GM18858 (cell line): ENCODE measurements around the gene ACSF2.

Source experiments
- ATAC-seq: cut with Tn5 transposase; IDR thresholded peaks from one replicate; pipeline ENCODE4 v1.9.1; 2021; ENCODE audit not compliant: unreplicated experiment

ACSF2 gene

DNA sequence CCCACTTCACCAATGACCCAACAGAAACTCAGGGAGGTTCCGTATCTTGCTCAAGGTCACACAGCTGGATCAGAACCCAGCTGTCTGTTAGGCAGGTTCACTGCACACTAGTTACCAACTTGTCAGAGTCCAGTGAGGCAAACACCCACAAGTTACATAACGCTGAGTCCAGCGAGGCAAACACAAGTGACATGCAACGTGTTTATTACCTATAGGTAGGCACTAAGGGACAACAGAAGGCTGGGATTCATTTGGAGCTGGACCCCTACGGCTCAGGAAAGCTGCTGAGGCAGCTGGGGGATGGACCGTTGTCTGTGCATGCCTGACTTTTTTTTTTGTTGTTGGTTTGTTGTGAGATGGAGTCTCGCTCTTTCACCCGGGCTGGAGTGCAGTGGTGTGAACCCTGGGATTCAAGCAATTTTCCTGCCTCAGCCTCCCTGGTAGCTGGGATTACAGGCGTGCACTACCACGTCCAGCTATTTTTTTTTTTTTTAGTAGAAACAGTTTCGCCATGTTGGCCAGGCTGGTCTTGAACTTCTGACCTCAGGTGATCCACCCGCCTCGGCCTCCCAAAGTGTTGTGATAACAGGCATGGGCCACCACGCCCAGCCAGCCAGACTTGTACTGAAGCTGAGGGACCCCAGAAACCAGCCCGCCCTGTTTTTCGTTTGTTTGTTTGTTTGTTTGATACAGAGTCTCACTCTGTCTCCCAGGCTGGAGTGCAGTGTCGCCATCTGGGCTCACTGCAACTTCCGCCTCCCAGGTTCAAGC is 50.7 kb downstream of the ACSF2 start:
- ATAC-seq: no peak

DNA sequence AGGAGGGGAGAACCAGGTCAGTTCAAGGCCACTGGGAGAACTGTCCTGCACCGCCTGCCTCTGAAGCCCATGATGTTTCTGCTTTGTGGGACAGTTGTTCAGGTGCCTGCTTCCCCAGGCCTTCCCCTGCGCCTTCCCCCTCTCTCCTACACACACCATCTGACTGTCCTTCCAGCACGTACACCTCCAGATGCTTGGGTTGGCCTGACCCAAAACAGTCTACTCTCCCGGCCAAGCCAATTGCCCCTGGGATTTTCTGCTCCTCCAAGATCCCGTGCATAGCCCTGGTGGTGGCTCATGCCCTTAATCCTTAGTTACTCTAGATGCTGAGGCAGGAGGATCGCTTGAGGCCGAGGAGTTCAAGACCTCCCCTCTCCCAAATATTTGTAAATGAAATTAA is 52.0 kb downstream of the ACSF2 start:
- no peak for ATAC-seq

DNA sequence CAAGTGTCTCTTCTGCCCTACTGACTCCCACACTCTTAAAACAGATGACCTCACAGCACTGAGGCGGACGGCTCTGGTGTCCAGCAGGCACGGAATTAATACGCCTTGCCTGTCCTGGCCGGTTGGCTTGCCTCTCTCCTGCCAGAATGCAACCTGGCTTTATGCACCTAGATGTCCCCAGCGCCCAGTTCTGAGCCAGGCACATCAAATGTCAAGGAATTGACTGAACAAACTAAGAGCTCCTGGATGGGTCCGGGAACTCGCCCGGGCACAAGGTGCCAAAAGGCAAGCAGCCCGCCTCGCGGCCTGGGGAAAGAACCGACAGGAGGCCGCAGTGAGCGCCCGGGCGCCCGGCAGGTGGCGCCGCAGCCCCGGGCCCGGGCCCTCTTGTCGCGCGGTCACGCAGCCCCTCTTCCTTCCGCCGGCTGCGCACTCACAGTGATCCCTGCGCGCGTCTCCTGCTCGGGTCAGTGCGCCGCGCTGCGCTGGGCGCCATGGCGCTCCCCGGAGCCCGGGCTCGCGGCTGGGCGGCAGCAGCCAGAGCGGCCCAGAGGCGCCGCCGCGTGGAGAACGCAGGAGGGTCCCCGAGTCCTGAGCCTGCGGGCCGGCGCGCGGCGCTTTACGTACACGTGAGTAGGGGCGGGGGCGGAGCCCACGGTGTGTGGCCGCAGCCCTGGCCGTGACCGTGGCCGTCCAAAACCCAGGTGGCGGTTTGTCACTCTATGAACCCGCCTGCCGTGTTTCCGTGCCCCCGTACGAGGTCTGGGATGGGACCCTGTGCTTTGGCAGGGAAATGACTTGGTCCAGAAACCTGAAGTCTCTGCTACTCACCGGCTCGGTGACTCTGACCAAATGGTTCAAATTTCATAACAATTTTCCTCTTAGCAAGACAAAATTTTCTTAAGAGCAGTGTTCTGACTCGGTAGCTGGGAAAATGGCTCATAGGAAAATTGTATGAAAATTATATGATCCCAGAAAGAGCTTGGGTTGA is 52.7 kb downstream of the ACSF2 start, which contains the start of gene RSAD1:
Gene RSAD1 (plus strand): TSS at position 470 of the 991 bp plus-strand sequence. CDS start 25 bp downstream, at position 495.
- ATAC-seq: peak; percentile 79

DNA sequence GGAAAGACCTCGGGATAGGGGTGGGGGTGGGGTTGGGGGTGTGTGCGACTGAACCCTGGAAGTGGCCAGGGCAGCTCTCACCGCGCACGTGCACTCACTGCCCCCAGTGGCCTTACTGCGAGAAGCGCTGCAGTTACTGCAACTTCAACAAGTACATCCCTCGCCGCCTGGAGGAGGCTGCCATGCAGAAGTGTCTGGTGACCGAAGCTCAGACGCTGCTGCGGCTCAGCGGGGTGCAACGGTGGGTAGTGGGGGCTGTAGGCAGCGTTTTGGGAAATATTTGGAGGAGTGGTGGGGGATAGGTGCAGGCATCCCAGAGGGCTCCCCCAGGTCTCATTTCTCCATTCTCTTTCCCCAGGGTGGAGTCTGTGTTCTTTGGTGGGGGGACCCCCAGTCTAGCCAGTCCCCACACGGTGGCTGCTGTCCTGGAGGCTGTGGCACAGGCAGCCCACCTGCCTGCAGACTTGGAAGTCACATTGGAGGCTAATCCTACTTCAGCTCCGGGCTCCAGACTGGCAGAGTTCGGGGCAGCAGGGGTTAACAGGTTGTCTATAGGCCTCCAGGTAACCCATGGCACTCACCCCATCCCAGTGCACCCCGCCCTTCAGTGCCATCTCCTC is 53.6 kb downstream of the ACSF2 start:
- no peak for ATAC-seq

DNA sequence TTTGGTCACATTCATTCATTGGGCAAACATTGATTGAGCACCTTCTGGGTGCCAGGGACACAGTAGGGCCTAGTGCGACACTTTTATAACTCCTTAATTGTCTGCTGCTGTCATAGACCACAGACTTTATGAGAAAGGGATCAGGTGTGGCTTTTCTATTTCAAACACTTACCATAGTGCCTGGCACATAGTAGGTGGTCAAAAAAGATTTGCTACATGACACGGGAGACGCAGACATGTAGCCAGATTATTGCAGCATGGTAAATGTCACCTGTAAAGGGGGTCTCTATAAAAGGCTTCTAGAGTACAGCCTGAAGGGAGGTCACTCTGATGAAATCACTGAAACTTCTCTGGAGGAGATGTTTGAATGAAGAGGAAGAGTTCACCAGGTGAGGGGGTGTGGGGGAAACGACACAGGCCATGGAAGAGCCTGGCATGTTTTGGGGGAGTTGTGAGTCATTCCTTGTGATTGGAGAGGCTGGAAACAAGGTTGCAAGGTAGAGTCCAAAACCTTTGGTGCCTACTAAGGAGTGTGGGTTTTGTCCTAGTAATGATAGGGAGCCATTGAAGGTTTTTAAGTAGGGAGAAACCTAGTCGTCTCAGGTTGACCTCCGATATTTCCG is 54.2 kb downstream of the ACSF2 start:
- ATAC-seq: no peak

DNA sequence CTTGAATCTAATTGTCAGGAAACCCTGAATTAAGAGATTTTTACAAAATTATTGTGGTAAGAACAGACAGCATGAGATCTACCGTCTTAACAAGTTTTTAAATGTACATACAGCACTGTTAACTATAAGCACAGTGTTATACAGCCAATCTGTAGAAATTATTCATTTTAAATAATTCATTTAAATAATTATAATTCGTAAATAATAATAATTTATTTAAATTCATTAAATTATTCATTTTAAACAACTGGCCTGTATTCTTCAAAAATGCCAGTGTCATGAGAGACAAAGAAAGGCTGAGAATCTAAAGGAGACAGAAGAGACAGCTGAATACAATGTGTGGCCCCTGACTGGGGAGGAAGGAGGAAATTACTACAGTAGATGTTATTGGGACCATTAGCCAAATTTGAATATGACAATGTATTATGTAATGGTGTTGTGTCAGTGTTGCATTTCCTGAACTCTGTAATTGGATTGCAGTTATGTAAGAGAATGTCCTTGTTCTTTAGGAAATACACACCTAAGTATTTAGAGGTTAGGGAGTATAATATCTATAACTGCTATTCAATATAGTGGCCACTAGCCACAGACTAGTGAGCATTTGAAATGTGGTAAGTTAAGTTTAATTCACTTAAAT is 55.0 kb downstream of the ACSF2 start:
- no peak for ATAC-seq

DNA sequence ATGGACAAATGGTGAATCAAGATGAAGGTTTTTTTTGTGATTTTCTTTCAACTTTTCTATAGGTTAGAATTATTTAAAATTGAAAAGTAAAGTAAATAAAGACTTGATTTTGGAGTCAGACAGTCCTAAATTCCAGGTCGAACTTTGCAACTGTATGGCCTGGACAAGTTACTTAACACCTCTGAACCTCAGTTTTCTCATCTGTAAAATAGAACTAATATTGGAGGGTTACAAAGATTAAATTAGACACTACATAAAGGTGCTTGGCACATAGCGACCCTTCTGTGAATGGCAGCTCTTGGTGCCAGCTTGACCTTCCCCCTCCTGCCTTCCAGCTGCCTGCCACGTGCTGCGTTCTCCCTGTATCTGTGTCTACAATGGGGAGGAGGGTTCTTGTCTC is 55.6 kb downstream of the ACSF2 start:
- ATAC-seq: no peak

DNA sequence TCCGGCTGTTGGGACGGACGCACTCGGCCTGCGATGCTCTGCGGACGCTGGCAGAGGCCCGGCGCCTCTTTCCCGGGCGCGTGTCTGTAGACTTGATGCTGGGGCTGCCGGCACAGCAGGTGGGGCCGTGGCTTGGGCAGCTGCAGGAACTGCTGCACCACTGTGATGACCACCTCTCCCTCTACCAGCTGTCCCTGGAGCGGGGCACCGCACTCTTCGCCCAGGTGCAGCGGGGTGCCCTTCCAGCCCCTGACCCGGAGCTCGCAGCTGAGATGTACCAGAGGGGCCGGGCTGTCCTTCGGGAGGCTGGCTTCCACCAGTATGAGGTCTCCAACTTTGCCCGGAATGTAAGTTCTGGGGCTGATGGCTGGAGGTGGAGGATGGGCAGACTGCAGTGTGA is 56.1 kb downstream of the ACSF2 start:
- ATAC-seq: no peak

DNA sequence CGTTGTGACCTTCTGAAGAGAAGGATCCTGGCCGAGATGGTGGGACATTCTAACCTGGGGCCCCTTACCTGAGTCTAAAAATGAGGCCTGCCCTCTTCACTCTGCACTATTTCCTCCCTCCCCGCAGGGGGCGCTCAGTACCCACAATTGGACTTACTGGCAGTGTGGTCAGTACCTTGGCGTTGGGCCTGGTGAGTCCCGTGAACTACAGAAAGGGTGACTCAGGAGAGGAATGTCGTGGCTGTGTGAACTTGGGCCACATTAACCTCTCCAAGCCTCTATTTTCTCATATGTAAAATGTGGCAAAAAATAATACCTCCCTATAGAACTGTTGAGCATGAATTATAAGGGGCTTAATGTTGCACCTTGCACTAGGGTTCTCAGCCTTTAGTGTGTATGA is 56.5 kb downstream of the ACSF2 start:
- peak; percentile 25 for ATAC-seq

DNA sequence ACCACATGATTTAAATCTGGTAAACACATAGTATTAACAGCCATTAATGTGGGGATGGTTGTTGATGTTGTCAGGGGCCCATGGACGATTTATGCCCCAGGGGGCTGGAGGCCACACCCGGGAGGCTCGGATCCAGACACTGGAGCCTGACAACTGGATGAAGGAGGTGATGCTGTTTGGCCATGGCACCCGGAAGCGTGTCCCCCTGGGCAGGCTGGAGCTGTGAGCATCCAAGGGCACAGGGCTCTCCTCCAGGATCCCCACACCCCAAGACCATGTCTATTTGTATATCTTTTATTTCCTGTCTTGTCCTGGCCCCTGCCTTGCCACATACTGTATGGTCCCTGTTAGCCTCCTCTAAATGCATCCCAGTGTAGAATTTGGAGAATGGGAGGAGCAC is 57.2 kb downstream of the ACSF2 start:
- no peak for ATAC-seq

DNA sequence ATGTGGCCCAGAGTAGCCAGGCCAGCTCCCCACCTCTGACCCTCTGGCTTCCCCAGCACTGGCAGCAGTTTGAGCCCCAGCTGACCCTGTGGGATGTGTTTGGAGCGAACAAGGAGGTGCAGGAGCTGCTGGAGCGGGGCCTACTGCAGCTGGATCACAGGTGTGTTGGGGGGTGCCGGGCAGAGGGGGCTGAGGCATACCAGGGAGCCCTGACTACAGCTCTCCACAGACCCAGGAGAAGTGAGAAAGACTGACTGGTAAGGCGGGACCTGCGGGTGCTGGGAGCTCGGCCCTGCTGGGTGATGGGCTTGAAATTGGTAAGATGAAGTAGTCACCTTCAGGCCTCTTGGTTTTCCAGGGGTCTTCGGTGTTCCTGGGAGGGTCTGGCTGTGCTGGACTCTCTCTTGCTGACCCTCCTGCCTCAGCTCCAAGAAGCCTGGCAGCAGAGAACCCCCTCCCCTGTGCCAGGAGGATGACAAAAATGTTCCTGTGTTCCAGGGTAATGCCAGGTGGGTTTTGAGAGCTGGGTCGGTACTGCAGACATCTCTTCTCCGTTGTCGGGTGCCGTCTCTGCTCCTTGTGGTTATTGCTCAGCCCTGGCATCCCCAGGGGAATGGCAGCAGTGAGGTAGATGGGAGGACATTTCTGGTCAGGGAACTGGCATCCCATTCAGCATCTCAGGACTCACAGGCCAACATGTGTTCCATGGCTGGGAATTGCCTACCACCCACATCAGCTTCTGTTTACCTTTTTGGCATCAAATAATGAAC is 58.6 kb downstream of the ACSF2 start:
- no peak for ATAC-seq

DNA sequence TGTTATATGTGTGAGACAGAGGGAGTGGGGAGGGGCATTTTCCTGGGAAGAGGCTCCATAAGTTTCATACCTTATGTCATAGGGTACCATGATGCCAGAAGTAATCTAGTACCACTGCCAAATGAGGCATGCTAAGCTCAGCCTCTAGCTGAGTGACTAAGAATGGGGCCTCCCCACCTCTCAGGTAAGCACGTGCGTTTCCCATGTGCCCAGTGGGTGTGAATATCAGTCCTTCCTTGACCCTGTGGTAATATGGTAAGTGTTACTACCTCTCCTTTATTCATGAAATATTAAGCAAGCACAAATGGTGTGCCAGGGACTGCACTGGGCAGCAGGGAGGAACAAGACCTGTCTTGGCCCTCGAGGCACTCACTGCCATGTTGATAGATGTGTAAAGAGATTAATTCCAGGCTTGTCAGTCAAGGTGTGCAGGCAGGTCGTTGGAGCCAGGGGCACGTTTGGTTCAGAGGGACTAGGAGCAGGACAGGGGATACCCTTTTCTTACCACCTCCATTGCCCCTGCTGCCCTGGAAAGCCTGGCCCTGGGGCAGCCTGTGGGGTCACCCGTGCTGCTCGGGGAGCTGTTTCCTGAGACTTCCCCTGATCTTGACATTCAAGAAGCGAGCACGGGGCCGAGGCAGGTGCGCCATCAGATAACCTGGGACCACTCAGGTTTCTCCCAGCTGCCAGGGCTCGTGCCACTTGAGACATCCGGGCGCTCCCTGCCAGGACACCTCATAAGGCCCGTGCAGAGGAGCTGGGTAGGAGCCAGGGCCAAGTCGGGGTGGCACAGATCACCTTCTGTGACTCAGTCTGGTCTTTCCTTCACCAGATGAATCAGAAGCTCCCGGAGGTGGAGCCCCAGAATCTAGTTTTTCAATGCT is 61.4 kb downstream of the ACSF2 start:
- no peak for ATAC-seq

DNA sequence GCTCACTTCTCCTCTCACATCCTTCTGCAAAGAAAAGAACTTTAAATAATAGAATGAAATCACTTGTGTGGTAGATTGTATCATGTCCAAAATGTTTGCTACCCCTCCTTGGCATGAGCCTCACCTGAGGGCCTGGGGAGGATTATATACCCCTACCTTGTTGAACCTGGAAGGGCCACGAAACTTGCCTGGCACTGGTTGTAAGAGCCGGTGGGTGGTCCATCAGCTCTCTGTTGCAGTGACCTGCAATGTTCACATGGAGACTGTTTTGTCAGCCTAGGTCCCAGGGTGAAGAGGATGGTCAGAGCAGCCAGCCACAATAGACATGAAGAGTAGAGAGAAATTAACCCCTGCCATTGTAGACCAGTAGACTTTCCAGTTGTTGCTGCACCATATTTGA is 62.9 kb downstream of the ACSF2 start:
- no peak for ATAC-seq

DNA sequence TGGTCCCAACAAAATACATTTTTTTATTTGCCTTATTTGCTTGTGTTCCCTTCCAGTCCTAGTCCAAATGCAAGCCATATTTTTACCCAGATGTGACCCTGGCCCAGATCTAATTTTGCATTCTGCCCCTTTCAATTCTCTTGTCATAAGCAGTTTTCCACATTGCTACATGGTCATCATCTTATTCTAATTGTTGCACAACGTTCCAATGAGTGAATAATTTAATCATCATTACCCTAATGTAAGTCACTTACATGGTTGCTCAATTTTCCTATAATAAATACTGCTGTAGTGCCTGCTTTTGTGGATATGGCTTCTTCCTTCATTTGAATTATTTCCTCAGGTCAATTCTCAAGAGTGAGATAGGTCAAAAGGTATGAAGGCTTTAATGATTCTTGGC is 65.5 kb downstream of the ACSF2 start:
- ATAC-seq: no peak

DNA sequence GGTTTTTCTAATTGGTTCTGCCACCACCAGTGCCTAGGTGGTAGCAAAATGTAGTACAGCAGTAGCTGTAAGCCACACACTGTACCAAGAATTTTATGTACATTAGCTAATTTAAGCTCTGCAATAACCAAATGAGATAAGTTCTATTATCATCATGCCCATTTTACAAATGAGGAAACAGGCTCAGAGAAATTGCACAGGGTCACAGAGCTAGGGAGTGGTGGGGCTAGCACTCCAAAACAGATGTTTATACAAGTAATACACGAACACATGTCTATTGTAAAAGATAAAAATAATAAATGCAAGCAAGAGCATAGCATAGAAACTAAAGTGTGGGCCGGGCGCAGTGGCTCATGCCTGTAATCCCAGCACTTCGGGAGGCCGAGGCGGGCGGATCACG is 66.2 kb downstream of the ACSF2 start:
- no peak for ATAC-seq

DNA sequence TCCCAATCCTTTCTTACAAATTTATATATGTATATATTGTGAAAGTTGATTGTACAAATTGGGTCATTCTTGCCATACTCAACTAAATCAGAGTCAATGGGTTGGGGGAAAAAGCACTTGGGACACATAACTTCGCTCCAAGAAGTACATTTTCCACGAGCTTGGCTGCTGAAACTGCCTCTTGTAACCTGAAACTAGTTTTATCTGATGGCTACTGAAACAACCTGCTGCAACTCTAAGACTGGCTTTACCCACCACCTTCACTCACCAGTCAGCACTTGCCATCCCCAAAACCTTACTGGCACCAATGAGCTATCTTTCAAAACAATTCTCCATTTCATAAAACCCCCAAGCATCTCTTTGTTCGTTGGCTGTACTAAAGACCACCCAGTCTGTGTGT is 67.7 kb downstream of the ACSF2 start:
- ATAC-seq: no peak

DNA sequence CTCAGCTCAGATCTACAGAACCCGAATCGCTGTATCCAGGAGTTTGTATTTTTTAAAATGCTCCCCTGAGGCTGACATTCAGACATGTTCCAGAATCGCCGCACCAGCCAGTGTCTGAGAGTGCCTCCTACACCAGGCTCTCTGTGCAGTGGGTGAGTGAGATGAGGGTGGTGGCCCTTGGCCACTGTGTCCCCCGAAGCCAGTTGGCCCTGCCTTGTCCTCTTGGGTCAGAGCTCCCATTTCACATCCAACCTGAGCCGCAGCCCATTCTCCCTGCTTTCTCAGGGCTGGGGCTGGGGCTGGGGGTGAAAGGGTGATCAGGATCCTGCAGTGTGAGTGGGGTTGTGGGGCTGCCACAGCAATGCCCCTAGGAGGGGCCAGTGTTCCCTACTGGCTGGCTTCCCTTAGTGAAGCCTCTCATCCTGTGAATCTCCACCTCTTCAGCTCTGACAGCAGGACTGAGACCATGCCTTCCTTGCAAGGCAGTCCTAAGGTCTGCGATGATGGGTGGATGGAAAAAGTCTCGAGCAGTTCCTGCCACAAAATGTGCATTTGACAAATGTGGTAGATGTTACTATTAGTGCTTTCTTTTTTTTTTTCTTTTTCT is 69.3 kb downstream of the ACSF2 start:
- no peak for ATAC-seq

DNA sequence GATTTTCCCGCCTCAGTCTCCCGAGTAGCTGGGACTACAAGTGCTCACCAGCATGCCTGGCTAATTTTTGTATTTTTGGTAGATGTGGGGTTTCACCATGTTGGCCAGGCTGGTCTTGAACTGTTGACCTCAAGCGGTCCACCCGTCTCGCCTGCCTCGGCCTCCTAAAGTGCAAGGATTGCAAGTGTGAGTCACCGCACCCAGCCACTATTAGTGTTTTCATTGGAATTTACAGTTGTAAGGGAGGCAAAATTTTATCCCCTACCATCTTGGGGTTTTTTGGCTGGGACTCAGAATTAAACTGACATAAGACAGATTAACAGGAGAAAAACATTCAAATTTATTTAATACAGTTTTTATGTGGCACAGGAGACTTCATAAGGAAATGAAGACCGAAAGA is 69.9 kb downstream of the ACSF2 start:
- no peak for ATAC-seq
